GM12873 (cell line): ENCODE measurements around the gene C1R.

Experiments
- TF ChIP-seq, protein P1 (sequence below): IDR thresholded peaks from 2 replicates; pipeline ENCODE4 v1.5.1; 2012; ENCODE audit warnings: low read depth, mild to moderate bottlenecking, moderate library complexity, low read length, control low read depth; ENCODE audit not compliant: insufficient read depth; ENCODE audit errors: missing control alignments

C1R gene

DNA sequence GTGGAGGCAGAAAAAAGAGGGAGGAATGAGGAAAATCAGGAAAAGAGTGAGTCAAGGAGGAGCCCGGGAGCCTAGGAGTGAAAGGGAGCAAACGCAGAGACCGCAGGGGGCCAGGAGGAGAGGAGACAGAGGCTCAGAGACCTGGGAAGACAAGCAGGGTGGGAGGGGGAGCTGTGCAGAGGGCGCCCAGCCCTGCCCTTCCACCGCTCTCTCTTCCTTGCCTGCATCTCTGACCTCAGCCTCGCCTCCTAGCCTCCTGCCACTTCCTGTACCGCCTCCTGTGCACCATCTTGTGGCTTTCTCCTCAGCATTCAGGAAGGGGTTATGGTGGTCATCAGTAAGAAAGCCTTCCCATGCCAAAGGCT, 39.2 kb upstream of the C1R start:
- TF ChIP-seq, protein P1, sequence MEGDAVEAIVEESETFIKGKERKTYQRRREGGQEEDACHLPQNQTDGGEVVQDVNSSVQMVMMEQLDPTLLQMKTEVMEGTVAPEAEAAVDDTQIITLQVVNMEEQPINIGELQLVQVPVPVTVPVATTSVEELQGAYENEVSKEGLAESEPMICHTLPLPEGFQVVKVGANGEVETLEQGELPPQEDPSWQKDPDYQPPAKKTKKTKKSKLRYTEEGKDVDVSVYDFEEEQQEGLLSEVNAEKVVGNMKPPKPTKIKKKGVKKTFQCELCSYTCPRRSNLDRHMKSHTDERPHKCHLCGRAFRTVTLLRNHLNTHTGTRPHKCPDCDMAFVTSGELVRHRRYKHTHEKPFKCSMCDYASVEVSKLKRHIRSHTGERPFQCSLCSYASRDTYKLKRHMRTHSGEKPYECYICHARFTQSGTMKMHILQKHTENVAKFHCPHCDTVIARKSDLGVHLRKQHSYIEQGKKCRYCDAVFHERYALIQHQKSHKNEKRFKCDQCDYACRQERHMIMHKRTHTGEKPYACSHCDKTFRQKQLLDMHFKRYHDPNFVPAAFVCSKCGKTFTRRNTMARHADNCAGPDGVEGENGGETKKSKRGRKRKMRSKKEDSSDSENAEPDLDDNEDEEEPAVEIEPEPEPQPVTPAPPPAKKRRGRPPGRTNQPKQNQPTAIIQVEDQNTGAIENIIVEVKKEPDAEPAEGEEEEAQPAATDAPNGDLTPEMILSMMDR, result no peak

DNA sequence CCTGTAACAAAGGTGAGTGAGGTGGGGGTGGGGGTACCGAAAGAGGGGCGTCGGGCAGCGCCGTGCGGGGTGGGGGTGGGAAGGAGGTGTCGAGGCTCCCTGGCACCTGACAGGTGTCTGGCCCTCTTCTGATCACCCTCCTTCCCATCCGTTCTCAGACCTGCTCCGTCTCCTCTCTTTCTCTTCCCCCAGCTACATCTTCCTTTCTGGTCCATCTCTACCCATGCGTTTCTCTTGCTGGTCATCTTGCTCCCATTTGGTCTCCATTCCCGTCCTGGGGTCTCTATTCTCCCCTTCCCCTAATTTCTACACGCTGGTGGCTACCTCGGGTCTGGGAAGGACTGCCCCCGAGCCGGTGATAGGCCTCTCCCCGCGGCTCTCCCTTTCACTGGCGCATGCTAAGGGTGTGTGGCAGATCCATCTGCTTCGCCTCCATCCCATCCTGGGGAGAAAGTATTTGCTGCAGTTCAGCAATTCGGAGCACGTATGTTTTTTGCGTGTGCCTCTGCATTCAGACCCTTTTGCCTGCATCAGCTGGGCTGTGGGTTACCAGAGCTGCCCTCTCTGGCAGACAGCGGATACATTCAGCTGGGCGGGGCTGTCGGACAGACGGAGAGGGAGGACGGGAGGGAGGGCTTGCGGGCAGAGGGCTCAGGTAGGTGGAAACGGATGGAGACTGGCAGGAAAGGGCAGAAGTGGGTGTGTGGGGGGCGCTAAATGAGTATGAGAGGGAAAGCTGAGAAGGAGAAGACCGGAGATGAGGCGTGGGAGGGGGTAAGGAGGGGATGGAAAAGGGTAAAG, 38.7 kb upstream of the C1R start:
- TF ChIP-seq, protein P1, result no peak

DNA sequence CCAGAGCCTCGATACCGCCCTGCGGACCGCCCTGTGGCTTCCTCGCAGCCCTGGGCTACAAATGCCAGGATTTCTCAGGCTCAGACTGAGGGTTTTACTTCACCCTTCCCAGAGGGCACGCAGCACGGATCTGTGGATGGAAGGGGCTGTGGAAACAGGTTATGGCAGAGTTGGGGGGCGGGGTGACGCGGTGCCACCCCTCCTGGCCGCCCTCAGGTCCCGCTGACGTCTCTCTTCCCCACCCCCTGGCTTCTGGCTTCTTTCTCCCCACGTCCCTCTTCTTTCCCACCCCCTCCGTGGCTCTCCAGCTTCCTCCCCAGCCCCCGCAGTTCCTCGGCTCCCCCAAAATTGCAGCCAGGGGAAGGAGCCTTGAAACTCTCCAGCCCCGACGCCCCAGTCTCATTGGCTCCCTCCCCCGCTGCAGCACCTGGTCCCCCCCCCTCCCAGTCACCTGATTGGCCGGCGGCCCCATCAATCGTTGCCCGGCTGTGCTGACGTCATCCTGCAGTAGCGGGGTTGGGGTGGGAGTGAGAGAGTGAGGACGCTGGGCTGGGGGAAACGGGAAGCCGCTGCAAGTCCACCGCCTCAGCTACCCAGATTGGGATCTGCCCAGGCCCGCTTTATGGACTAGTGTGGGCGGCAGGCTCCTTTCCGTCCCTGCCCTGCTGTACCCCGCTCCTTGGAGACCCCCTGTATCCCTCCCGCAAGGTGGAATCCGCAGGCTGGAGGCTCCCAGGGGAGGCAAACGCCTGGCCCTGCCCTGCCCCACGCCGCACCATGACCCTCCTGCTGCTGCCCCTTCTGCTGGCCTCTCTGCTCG, 37.8 kb upstream of the C1R start, which contains the start of gene CLSTN3:
CLSTN3 (plus strand) TSS at position 500 of the 820 bp plus-strand sequence; CDS start at position 778, 278 bp downstream.
- TF ChIP-seq, protein P1, result no peak

DNA sequence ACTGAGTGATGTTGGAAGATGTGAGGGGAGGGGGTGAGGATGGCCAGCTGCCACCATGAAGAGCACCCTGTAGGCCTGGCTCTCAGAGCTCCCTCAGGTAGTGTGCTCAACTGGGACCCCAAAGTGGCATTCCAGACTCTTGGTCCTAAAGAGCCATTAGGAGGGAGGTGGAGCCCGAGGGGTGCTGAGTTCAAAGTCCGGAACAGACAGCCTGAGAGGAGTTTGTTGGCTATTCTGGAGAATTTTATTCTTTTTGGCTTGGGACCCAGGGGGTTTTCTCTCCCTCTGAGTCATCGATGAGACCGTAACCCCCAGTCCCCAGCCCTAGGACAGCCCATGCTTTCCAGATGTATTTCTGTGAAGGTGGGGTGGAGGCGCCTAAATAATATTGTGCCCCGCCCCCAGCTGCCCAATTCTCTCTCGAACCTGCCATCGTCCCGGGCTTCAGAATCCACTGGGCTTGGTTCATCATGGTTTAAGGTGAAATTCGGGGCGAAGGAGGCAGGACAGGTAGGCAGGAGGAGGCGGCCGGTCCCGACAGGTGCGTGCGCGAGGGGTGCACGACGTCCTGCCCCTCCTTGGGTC, 37.1 kb upstream of the C1R start:
- TF ChIP-seq, protein P1, result no peak

DNA sequence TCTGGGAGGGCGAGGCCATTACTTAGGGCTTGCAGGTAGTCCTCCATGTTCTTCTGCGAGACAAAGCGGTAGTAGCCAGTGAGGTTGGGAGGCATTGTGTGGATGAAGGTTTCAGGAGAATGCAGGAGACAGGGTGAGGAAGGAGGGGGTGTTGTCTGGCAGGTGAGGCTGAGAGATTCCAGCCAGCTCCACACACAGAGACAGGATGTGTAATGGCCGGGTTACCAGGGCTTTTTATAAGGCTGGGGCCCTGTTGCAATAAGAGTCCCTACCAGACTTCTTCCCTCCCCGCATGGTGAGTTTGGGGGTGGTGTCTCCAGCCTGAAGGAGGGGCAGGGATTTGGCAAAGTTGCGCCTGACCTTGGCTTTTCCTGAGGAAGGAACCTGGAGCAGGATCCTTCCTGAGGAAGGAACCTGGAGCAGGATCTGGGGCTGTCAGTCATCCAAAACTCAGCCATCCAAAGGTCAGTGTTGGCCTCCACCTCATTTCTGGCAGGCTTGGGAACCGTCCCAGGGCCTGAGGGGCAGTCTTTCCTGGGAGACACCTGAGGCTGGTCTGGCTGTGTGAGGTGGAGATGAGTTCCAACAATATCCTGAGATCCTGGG, 36.5 kb upstream of the C1R start, which contains the start of gene RBP5:
RBP5 (minus strand) TSS at position 209 of the 606 bp plus-strand sequence; CDS start at position 95, 114 bp downstream.
- TF ChIP-seq, protein P1, result no peak

DNA sequence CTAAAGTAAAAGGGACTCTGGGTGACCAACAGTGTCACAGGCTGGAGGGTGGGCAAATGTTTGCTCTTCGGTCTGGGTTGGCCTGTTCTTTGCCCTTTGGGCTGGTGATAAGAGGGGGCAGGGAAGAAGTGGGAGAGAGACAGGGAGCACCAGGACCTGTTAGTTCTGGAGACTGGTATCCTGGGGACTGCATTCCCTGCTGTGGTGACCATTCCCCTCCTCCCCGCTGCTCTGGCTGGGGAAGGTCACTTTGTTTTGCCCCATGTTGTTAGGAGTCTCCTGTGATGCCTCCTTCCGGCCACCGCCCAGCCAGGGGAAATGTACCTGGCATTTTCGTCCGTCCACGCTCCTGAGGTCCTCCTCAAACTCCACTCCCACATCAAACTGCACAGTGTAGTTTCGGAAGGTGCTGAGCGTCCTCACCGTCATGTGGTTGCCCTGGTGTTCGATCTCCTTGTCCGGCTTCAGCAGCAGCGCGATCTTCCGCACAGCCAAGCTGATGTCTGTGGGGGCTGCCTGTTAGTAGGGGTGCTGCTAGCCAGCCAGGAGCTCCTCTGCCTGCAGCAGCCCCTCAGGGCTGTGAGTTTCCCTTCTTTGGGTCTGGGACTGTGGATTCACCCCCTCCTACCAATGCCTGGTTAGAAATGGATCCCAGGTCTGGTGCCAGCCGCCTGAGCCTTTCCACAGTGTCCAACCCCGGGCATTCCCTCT, 35.8 kb upstream of the C1R start:
- TF ChIP-seq, protein P1, result no peak
